Measurements from ENCODE around the gene RIN3.
A peak's percentile ranks its signal among the peaks of the same experiment; 100 is the strongest.
"Not testable (repeated sequence)": the region's sequence is repeated elsewhere in the genome, so short reads cannot be mapped to it uniquely, and the experiment has no call there.

The RIN3 gene

DNA sequence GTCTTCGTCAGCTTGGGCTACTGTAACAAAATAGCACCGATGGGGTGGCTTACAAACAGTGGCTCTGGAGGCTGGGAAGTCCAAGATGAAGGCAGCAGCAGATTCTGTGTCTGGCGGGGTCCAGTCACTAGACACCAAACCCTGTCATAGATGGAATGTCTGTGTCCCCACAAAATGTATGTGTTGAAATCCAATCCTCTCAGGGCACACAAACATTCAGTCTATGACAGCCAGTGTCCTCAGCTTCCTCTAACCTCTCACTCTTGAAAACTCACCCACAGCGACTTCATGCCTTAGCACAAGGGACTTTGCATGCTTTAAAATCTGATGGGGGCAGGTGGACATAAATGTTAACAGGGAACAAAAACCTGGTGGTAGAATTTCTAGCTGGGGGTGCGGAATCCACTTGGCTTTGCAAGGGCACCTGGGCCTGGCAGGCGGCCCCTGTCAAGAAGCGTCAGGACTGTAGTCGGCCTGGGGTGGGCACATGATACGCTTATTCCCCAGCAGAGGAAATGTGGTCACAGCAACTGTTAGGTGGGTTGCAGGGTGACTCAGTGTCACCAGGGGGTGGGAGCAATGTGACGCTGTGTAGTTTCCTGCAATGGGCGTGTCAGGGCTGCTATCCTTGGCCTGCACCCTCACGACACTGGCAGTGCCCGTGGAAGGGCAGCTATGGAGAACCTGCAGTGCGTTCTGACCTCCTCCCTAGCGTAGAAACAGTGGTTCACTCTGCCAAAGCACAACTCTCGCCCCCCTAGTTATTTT, 17.7 kb downstream of the RIN3 start:
- DNase-seq = no peak

DNA sequence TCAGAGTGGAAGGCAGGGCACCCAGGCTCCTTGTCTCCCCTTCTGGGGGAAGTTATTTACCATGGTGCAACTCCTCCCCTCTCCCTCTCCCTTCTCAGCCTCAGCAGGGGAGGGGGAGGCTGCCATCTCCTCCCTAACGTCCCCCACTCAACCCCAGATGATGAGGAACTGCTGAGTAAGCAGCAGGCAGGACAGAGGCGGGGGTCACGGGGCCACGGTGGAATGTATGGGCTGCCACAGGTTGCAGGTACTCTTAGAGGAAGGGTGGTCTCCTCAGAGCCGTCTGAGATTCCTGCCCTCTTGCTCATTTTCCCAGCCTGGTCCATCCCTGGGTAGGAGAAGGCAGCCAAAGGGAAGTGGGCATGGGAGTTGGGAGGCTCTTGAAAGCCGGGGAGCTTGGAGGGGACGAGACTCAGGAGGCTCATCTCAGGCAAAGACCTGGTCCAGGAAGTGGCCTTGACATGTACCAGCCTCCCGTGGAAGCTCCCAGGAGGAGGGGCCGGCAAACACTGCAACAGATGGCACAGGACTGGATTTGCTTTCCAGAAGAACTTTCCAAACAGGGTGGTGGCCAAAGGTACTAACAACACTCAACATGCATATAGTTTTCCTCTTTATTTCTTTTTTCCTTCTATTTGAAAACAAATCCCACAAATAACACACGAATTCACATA, 19.0 kb downstream of the RIN3 start:
- DNase-seq = peak; percentile 70

DNA sequence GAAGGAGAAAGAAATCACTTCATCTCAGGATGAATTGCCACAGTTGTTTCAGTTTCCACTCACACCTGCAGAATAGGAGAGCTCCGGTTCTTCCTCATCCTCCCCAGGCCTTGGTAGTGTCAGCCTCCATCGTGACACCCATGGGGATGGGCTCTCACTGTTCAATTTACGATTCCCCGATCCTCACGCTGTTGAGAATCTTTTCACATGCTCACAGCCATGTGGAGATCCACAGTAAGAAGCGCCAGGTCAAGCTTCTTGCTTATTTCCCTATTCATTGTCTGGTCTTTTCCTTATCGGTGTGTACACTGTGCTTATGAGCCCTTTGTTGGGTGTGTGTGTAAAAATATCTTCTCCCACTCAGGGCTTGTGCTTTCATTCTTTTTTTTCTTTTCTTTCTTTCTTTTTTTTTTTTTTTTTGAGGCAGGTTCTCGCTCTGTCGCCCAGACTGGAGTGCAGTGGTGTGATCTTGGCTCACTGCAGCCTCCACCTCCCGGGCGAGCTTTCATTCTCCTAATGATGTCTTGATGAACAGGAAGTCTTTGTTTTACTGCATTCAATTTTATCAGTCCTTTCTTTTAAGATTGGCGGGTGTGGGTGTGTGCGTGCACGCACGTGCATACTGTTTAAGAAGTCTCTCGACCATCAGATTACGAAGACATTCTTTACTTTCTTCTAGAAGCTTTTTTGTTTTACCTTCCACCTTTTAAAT, 21.5 kb downstream of the RIN3 start:
- DNase-seq = no peak

DNA sequence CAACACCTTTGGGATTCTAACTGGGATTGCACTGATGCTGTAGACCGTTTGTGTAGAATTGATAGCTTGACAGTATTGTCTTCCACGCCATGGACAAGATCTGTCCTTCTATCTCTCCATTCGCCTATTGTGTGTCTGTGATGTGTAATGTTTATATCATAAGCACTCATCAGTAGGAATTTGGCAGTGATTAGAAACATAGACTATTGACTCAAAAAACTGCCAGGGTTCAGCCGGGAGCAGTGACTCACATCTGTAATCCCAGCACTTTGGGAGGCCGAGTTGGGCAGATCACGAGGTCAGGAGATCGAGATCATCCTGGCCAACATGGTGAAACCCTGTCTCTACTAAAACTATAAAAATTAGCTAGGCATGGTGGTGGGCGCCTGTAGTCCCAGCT, 22.6 kb downstream of the RIN3 start:
- DNase-seq = not testable (repeated sequence)

DNA sequence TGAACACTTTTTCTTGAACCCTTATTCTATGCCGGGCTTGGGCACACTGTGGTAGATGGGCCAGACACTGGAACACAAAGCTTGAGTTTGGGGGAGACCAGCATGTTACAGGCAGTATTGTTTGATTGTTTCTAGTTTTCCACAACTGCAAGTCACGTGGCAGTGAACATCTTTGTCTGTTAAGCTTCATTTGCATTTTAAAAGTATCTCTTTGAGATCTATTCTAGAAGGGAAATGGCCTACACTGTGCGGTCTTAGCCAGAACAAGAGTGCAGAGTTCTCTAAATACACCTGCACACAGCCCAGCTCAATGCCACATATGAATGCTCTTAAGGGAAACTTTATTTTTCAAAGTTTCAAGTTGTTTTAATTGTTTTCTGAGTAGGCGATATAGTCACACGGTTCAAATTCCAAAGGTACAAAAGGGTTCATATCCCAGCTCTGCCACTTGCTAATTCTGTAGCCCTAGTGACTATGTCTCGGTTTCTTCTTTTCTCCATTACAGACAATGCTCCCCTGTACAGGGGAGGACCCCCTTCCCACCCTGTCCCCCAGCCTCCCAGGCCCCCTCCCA, 24.9 kb downstream of the RIN3 start:
- DNase-seq = no peak

DNA sequence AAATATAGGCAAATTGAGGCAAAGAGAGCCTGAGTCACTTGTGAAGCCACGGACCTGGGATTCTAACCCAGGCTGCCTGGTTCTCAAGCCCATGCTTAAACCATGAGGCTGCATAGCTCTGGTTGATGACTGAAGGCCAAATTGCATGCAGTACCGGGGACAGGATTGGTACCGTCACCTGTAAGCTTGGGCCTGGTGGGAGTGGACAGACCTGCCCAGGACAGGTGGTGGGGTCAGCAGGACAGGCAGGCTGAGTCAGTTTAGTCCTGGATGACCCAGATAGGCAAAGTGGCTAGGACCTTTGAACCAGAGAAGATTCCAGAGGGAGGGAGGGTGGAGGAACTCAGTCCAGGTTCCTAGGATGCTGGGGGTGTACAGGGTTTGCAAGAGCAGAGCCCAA, 25.8 kb downstream of the RIN3 start:
- no peak for DNase-seq

DNA sequence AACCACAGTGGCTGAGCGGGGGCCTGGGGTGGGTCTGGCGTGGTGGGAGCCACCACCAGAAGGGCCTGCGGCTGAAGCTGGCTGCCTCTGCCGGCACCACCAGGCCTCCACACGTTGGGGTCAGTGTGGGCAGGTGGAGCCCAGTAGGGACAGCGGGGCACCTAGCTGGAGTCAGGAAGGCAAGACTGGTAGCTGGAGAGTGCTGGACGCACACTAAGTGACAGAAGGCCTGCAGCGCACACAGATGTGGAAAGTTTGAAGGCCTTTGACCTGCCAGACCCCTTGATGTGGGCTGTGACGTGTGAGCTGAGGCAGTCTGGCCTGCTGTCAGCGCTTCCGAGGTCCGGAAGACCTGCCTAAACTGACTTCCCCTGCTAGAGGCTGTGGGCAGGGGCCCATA, 26.3 kb downstream of the RIN3 start:
- no peak for DNase-seq

DNA sequence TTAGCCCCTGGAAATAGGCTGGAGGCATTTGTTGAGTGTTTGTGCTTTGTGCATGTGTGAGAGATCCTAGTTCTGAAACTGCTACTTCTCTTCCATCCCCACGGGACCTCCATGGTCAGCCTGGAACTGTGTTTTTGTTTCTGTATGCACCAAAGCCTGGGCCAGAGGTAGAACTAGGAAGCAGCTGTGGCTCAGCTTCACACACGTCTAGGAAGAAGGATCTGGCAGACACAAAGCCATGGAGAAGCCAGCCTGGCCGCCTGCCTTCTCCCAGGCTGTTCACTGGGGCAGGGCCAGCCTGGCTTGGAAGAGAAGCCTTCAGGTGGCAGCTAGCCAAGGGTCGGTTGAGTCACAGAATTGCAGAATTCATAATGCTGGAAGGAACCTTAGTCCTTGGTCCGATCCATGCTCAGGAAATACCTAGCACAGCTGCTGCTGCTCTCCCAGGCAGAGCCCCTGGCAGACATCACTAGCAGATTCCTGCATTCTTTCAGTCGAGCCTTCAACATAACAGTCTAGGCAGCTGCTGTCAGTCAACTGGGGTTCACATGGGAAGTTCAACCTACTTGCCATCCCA, 27.0 kb downstream of the RIN3 start:
- peak; percentile 4 for DNase-seq

DNA sequence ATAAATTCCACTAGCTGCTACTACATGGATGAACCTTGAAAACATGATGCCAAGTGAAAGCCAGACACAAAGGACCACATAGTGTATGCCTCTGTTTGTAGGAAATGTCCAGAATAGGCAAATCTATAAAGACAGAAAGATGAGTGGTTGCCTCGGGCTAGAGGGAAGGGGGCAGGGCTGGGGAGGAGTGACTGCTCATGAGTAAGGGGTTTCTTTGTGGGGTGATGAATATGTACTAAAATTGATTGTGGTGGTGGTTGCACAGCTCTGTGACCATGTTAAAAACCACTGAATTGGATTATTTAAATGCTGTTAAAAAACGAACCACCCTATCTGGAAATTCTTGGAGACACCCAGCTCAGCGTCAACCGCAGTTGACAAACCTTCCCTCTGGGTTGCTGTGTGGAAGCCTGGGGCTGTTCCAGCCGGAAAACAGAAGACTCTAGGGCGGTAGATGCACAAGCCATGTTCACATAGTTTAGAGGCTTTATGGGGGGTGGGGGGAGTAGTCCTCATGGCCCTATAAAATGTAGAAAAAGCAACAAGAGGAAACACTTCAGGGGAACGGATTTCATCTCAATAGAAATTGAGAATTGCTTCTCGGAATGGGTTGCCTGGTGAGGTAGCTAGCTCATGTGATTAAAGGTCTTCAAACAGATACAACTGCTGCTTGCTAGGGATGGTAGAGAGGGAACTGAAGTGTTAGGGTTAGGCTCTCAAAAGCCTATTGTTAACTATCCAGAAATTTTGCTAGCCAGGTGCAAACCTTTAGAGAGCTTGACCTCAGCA, 29.4 kb downstream of the RIN3 start:
- DNase-seq = no peak

DNA sequence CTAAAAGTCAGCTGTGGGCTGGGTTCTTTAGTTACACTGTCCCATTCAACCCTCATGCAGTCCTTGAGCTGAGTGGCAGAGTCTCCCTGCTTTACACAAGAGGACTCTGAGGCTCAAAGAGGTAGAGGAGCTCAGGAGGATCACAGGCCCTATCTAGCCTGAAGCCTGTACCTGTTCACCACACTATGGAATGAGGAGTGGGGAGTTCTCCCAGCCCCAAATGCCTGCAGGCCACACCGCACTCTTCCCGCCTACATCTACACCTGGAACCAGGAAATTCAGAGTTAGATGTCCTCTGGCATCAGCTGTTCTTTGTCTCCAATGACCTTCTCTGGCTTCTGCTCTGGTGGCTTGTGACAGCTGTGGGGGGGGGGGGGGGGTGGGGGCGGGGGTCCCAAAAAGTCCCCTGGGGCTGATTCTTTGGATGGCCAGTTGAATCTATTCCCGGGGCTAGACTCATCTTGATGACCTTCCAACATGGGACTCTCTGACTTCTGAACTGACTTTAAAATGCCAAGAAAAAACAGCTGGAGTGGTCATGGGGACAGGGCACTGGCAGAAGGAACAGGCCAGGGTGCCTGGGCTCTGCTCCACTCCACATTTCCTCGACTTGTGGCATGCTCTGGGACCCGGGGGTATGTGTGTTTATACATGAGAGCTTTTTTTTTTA, 30.6 kb downstream of the RIN3 start:
- DNase-seq = no peak

DNA sequence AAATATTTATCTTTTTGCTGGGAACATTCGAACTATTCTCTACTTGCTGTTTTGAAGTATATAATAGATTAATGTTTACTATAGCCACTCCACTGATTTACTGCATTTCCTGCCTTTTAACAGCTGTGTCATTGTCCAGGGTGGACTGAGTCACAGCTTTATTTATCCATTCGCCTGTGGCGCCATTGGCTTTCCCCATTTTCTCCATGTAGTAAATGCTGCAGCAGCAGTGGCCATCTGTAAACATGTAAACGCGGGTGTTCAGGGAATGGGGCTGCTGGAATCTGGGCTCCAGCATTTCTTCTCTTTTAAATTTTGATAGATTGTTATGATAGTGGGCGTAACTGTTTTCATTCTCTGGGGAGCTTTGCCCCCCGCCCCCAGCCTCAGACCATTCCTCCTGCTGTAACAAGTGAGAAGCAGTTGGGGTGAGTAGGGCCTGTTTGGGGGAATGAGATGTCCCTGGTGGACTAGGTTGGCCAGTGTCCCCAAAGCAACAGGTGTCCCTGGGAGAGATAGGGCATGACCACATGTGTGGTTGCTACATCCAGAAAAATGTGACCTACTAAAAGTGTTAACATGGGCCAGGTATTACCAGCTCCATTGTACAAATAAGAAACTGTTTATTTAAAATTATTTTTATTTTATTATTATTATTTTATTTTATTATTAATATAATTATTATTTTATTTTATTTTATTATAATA, 32.9 kb downstream of the RIN3 start:
- peak; percentile 27 for DNase-seq

DNA sequence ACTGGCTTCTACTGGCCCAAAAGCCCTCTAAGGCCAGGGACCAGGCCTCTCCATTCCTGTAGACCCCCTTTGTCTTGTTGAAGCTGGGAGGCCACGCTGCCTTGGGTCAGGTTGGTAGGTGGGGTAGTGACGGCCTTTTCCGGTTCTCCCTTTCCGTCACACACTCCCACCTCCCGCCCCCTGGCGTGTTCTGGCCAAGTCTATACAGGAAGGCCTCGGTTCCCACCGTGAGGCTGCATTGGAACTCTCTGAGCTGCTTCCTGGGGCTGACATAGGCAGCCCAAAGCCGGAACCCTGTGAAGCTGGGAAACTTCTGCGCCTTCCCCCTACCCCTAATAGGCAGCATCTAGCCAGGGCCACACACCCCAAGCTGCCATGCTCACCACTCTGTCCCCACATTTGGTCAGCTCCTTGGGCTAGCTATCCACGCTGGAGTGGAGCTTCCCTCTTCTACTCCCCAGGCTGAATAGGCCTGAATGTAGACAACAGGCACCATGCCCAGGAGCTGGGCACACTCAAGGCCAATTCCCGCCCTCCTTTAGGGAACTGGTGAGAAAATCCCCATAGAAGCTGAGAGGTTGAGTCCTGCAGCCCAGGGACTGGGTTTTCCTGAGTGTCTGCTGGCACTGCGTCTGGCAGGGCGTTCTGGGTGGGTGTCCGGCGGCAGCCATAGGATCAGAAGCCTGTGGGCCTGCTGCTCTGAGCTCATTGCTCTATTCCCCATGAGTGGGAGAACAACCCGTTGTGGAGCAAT, 35.7 kb downstream of the RIN3 start:
- no peak for DNase-seq

DNA sequence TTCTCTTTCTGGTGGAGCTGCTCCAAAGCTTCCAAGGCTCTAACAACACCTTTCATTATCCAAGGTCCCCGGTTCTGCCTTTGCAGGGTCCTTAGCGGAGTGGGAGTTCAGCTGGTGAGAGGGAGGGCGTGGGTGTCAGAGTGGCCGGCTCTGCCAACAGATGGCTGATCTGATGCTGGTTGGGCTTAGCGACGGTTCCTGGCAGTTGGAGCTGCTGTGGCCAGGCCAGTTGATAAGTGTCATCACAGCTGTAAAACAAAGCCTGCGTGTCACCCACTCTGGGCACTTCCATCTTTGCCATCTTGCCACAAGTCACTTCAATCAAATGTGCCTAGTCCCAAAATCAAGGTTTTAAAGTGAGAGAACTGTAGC, 36.3 kb downstream of the RIN3 start:
- DNase-seq = peak; percentile 71

DNA sequence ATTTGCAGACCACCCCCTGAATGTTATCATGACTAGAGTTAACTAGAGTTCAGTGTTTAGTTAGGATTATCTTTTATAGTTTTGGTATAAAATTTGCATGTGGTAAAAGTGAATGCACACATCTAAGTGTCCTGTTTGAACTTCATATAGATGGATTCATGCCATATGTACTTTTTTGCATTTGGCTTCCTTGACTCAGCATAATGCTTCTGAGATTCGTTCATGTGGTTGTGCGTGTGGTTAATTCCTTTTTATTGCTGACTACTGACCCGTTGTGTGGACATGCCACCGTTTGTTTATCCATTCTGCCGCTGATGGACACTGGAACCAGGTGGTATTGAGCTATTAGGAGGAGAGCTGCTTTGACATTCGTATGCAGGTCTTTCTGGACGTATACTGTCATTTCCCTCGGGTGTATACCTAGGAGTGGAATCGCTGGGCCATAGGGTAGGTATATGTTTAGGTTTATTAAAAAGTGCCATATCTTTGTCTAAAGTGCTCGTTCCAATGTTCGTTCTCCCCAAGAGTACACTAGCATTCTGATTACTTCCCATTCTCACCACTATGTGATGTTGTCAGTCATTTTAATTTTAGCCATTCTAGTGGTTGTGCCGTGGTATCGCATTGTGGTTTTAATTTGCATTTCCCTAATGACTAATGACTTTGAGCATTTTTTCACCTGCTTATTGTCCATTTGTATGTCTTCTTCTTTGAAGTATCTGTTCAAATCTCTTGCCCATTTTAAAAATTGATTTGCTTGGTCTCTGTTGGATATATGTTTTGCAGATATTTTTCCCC, 37.7 kb downstream of the RIN3 start:
- DNase-seq = no peak

DNA sequence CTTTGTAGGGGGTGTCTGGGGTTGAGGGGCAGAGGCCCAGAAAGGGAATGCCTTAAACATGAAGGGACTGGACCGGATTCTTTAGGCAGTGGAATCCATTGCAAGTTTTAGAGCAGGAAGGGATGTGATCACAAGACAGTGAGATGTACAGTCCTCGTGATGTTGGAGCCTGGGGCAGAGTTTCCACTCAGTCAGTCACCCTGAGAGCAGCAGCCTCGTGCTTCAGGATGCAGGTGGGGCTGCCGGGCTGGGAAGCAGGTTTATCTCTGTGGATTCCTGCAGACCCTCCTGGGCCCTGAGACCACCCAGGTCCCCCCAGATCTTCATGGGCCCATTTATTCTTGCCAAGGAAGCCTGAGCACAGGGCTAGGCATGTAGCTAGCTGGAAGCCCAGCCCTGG, 38.5 kb downstream of the RIN3 start:
- peak; percentile 34 for DNase-seq

DNA sequence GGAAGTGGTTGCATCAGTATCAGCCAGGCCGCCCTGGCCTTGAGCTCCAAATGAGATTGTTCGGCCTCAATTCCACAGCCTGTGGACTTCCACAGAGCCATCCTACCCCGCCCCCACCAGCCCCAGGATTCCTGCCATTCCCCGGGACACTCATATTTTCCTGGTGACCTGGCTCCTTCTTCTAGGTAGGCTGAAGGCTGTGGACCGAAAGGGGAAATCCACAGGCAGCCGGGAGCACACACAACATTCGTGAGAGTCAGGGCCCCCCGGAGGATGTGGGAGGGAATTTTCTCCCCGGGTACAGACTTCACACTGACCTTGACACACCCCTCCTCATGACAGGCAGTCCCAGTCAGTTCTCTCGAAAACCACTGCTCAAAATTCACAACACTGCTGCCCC, 39.9 kb downstream of the RIN3 start:
- peak; percentile 4 for DNase-seq

DNA sequence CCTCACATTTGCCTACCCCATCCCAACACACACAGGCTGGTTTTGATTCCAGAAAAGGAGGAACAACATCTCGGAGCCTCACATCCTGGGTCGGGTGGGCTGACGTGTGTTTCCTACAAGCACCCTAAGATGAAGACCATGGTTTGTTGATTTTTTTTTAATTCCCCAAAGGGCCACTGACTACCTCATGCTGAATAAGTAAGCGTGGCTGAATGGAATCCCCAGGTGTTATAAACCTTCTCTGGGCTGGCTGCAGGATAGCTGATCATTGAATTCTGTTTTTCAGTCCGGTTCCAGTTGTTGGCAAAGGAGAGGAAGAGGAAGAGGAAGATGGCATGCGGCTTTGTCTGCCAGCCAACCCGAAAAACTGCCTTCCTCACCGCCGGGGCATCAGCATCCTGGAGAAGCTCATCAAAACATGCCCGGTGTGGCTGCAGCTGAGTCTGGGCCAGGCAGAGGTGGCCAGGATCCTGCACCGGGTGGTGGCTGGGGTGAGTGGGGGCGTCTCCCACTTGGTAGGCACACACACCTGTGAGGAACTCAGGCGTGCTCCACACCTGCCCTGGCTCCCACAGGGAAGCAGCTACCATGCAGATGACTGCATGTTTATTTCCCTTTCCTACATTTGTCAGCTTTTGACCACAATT, 42.0 kb downstream of the RIN3 start:
- no peak for DNase-seq

DNA sequence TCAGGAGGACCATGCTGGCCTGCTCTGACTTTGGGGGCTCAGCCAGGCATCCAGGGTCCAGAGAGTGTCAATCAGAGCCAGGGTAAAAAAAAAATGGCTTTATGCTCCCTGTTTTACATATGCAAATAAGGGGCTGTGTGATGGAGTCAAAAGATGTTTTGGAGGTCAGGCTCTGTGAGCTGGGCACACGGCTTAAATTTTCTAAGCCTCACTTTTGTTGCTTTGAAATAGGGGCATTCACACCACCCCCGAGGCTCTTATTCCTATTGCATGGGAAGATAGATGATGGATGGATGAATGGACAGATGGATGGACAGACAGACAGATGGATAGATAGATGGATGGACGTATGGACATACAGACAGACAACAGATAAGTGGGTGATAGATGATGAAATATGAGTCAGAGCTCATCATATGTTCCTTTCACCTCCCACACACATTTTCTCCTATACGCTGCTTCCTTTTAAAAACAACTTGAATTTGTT, 42.7 kb downstream of the RIN3 start:
- no peak for DNase-seq

Measured in NCI-H82 (cell line).